NCI-H69 (cell line): ENCODE data around the gene PCSK5.

Experiments
- DNase-seq: peaks from one replicate; lab custom pipeline; 2025; lab: John Stamatoyannopoulos, UW

Gene PCSK5

DNA sequence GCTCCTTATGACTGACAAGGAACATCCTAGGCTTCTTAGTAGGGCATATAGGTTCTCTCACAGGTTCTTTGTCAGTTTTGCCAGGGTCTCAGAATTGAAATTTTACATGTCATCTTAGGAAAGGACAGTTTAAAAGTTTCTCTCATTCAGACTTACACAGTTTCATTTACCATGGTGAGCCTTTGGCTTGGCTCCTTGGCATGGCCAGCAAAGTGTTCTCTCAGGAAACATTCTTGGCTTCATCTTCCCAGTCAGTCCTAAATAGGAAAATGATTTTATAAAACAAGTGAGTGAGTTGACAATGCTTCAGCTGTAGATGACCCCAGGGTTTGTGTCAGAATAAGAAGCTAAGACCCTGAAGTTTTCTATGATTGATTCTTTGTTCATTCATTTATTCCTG is 191.6 kb downstream of the PCSK5 start:
- no peak for DNase-seq

DNA sequence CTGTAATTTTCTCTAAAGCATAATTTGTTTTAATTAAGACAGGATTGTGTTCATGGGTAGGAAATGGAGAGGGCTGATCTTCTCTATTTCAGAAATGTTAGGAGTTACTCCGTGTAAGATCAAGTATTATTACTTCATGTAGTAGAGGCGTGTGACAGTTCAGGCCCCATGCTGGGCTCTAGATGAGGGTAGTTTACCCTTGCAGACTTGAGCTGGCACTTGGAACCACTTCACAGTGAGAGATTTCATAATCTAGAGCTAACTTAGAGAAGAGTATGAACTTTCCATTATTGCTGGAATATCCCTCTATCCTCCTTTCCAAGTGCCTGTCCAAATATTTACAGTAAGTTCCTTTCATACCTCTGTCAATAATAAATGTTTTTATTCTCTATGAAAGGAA is 195.1 kb downstream of the PCSK5 start:
- no peak for DNase-seq

DNA sequence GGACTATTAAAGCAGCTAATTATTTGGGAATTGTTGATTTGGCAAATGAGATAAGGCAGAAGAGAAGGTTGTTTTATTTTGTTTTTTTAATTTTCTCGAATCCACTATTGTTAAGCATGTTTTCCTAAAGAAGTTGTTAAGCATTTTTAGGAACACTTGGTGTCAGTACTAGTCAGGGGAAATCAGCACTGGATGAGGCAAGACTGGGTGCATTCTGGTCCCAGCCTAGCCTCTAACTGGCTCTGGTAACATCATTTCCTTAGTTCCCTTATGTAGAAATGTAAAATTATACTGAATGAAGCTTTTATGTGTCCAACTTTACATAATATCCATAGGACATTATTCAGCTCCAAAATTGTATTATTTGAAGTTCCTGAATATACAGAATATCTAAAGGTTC is 196.1 kb downstream of the PCSK5 start:
- DNase-seq: peak; percentile 8

DNA sequence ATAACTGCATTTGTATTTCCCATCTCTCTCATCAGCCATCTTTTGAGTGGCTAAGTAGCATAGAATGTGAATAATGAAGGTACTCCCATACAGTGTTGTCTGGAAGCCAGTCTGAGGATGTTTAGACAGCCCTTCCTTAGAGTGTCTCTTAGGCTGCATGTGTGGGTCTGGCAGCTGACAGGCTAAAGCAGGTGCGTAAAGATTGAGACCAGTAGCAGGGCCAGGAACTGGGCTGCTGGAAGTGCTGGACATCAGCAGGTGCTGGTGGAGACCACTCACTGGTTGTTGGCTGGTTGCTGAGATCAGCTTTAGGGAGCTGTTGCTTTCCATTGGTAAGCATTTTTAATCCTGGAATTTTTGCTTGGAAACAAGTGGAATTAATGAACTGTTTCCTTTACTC is 197.5 kb downstream of the PCSK5 start:
- no peak for DNase-seq

DNA sequence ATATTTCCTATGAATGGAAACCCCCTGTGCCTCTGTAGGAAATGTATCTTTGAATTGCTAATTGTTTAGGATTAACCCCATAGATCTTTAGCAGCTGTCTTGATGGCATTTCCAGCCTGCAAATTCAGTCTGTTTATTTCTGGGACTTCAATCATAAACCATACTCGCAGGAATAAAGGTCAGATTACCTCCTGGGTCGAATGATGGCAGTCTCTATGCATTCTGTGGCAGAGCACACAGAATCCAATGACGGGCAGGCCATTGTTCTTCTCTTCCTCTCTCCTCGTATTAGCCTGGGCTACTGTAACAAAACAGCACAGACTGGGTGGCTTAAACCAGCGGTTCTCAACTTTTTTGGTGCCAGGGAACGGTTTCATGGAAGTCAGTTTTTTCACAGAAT is 199.9 kb downstream of the PCSK5 start:
- DNase-seq: no peak

DNA sequence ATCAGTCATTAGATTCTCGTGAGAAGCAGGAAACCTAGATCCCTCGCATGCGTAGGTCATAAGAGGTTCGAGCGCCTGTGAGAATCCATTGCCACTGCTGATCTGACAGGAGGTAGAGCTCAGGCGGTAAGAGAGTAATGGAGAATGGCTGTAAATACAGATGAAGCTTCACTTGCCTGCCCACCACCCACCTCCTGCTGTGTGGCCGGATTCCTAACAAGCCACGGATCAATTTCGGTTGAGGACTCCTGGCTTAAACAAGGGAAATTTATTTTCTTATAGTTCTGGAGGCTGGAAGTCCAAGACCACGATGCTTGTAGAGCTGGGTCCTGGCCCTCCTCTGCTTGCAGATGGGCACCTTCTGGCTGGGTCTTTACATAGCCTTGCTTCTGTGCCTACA is 200.4 kb downstream of the PCSK5 start:
- DNase-seq: no peak

DNA sequence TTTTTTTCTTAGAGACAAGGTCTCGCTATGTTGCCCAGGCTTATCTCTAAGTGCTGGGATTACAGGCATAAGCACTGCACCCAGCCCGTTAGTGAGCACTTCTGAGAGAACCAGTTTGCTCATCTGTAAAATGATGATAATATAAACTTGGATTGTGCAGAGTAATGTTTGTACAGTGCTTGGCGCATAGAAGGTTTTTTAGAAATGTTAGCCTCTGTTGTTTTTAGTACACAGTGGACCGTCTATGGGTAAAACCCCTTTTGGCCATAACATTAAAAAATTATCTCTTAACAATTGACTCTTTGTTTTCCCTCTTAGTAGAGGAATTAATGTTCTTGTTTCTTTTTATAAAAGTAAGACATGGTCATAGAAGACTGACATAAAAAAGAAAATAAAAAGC is 202.1 kb downstream of the PCSK5 start:
- DNase-seq: no peak

DNA sequence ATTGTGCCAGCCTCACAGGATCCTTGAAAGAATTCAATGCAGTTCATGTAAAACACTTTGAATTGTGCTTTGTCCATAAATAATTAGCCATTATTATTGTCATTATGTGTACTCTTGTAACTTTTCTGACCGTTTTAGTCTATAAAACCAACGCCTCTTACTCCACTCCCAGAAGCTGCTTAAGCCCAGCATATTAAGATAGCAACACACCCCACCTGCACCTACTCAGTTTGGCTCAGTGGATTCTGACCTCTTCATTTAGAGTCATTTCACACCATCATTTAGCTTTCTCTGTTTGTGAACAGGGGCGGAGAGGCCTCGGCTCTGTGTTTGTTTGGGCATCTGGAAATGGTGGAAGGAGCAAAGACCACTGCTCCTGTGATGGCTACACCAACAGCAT is 205.1 kb downstream of the PCSK5 start:
- DNase-seq: no peak

DNA sequence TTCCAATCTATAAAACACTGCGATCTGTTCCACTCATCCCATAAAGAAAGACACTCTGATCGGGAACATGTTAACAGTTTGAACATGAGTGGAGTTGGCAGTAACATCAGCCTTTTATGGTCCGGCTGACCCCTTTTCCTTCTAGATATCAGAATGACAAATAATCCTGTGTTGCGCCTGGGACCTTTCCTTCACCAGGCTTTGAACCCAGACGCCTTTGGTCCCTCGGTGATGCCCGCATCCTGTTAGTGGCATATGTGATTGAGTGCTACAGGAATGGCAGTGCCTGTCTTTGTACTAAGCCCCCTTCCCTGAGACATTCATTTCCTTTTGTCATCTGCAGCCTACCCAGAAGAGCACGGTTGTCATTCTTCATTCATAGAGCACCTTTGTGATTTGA is 209.0 kb downstream of the PCSK5 start:
- DNase-seq: no peak

DNA sequence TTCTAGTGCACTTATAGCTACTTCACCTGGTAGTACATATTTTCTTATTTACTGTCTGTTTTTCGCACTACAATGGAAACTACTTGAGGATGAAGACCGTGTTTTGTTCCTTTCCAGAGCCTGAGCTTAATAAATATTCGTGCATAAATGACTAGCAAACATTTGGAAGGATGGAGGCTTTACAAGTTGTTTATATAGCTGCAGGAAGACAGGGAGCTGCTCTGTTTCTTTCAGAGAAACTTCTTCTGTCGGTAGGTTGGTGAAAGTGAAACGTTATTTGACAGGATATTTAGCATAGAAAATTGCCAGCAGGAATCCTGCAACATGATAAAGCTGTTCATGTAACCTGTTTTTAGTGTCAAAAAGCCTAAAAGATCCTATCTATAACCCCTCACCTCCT is 210.6 kb downstream of the PCSK5 start:
- no peak for DNase-seq

DNA sequence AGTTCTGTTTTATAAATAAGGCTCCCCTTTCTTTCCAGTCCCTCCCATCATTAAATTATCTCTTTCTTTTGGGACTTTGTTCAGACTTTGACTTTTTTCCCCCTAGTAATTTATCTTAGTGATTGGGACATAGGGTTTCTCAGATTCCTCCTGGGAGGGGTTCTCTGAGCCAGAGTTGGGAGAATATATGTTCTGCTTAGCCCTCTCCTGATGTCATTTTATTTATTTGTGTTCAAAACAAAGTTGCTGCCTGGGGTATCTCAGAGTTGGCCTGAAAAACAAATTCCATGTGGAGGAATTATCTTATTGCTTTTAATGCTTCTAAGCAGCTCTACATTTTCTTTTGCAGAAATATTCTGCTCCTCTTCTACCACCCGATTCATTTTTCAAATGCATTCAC is 211.0 kb downstream of the PCSK5 start:
- DNase-seq: no peak

DNA sequence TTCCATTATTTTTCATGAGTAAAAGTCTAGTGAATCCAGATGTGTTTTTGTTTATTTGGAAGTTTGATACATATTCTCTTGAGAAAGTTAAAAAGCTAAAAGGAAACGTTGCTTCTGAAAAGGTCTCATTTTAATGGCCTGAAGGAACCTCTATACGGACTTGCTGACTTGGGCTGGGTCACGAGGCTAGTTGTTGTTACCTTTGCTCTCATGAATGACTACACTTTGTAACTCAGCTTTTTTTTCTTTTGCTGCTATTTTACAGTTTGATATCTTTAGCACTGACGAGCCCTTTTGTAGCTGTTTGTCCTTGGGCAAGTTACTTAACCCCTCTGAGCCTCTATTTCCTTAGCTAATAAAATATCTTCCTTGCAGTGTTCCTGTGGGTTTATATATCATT is 211.5 kb downstream of the PCSK5 start:
- DNase-seq: no peak

DNA sequence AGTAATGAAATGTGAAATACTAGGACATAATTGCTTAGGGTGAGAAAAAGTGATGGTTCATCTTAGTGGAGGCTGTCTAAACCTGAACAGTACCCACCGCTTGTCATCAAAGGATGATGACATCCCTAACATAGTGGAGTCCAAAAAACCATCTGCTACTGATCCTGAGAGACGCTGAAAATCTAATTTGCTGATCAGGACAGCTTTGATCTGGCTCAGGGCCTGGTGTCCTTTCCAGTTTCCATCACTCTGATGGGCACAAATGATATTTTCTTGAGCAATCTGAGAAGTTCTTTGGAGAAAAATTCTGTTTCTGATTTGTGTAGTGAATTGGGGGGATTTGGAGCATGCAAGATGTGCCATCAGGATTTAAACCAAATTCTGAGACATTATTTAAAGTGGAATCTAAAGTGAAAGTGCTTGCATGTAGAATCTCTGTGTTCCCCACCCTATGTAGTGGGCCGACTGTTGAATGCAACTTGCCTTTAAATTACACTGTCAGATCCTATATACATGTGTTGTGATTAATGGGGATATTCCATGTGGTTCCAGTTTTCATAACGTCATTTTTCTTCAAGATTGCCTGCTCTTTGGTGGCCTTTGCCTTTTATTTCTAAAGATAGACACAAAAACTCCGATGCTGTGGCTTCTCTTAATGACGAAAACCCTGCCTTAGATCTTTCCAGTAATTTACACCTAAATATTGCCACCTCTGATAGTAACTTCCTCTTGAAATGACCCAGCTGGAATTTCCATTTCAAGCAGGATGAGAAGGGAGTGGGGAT is 213.2 kb downstream of the PCSK5 start:
- DNase-seq: no peak

DNA sequence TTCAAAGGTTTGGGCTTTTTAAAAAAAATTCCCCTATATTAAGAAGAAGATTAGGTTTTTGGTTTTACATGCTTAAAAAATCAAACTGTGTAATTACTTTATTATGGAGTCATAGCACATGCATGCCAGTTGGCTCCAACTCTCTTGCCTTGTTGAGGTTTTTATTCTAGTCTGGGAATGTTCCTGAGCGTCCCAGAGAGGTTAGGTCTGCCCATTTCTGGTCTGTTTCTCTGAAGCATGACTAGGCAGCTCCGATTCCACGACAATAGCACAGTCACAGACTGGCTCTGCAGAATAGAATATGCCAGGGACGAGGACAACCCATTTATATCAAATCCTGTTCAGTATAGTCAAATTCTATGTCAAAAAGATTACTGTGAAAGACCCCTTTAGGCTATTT is 217.0 kb downstream of the PCSK5 start:
- DNase-seq: no peak

DNA sequence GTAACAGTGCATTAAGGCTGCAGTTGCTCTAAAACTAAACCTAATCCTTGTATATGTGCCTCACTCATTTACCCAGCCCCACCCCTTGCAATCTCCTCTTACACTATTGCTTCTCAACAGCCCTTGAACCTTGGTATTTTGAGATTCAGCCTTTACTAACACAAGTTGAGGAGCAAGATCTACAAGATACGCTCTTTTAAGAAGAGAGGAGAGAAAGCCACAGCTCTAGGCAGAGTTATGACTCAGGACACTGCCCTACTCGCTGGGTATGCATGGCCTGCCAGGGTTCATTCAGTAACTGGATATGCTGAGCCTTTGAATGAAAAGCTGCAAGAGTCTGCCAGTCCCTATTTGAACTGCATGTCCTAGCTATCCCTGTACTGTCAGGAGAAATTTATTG is 219.5 kb downstream of the PCSK5 start:
- DNase-seq: no peak

DNA sequence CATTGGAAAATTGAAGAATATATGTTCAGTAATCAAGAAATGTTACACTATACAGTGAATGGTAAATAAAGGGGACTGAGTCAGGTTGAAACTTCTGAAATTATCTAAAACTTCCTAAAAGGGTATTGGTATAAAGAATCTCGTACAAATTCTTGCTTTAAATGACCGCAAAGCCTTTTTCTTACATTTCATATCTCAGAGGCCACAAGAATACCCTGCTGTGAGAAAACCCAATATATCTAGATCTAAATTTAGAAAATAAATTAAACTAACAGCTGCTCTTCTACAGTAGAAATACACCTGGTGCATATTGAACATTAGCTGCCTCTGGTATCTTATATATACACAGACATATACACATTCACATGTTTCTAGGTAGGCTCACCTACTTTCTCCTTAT is 221.7 kb downstream of the PCSK5 start:
- no peak for DNase-seq

DNA sequence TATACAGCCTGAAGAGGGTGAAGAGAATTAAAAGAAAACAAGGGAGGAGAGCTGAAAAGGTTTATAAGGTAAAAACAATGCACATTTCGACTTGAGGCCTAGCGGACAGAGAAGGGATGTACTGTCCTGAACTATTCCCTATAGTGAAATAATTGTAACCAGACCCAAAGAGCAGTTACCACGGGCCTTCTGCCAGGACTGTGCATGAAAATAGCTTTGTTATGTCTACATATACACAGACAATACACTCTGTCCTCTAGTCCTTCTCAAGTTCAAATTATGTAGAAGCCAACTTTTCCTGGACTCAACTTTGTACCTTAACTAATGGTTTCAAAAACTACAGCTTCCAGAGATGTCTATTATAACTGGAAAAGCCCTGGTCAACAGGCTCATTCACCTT is 223.7 kb downstream of the PCSK5 start:
- DNase-seq: no peak

DNA sequence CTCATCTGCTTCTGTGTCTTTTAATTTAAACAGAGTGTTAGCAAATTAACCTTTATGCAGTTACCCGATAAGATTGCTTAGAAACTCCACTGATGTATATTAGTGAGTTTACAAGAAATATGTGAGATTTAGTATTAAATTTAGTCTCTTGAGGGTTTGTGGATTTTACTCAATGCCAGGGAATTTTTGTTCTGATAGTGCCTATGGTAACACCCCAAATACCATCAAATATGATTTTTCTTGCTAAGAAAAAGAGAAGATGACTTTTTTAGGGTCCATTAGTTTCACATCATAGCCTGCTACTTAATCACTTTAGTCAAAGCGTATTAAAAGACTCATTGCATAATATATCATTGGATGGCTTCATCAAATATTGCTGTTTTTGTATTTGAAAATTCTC is 224.9 kb downstream of the PCSK5 start:
- no peak for DNase-seq

DNA sequence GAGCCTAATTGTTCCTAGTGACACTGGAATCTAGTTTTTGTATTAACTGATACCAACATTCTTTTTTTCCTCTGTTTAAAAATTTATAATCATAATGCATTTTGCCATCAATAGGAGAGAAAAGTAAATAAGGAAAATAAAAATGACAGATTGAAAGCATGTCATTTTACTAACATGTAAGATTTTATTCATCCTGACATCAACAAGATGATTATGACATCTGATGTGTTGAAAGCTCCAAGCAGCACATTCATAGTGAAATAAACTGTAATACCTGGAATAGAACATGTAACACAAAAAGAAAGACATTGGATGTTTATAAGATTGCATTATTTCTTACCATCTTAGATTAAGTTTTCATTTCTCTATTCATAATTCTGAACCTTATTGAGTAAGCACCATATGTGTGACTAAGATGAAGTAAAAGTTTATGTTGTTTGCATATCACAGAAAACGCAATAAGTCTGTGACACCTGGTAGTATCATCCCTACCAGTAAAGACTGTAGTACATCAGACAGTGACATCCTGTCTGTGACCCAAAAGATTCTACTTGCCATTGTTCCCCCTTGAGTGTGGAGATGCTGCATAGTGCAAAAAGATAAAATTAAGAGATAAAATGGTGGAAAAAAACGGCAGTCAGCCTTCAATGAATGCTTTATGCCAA is 225.6 kb downstream of the PCSK5 start:
- DNase-seq: no peak

DNA sequence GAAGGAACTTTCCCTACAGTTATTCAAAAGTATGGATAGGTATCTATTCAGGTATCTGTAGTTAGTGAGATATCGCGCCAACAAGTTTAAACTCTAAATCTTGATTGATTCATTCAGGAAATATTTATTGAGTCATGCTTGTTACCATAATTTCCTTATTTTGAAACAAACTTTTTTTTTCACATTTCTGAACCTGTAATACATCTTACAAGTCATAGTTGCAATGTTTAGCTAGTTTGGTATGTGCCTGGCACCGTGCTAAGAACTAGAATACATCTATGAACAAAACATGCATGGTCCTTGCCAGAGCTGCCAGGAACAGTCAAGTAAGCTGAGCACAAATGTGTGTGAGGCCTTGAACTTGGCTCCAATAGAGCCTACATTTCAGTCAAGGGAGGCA is 226.4 kb downstream of the PCSK5 start:
- no peak for DNase-seq

DNA sequence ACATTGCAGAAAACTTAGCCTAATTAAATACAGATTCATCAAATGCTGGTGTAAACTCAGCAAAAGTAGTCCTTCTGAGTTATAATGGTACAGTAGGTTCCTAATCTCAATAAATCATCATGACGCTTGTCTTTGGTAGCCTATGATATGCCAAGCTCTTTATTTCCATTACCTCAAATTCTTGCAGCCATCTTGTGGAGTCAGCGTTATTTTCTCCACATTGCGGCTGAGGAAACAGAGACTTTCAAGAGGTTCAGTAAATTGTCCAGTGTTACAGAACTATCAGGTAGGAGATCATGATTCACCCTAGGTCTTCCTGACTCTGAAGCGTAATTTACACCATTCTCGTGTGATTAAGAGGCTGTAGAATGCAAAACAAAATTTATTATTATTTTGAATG is 237.2 kb downstream of the PCSK5 start:
- no peak for DNase-seq

DNA sequence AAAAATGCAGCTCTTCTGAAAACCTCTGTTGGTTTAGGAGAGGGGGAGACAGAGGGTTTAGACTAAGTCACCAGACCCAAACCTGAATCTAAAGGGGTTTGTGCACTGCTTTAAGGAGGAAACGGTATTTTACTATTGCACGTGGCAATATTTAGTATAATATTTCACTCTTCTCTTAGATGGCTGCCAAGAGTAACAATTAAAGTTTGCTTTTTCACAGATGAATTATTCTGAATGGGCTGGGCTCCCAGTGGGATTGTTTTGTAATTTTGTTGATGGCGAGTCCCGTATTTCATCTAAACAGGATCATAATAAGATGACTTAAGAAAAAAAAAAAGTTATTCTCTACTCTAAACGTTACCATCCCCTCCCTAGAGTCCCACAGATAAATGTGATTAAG is 245.4 kb downstream of the PCSK5 start:
- peak; percentile 71 for DNase-seq

DNA sequence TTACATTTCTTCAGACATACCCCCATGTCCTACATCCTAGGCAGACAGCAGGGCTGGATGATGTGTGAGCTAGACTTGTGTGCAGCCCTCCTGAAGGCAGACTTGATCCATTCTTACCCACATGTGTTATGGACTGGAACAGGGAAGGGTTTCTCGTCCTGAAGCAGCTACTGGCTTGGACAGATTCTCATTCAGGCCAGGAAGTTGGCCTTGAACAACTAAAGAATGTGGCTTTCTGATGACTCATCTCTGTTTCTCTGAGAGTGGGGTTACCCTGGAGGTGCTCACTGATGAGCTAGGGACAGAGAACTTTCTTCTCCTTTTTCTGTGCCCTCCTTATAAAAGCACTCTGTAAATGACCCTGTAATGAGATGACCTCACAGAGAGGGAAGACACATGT is 246.5 kb downstream of the PCSK5 start:
- no peak for DNase-seq

DNA sequence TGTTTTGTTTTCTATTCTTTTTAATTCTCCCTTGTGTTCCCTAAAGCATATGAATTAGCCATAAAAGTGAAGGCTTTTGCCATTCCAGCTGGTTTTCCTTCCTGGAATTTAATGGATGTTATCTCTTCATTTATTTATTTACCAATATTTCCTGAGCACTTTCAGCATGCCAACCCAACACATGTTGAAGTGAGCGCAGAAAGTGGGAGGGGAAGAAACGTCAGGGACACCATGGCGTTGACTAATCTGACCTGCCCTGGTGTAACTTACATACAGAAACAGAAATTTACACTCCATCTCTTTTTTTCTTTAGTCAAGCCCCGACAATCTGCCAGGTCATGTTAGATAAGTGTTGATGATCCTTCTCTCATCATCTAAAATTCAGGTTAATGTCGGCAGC is 247.5 kb downstream of the PCSK5 start:
- no peak for DNase-seq
